ENCODE data around the gene ELAVL1.

GRCh38 chr19:7970716-7971448, 34.6 kb downstream of the ELAVL1 start:
- TF ChIP-seq CTCF (IDR thresholded peaks at IDR 0.05) (peak in 5 of 6 experiments; percentile 49 to 71 (median 57)), POLR2A (IDR thresholded peaks at IDR 0.05) (no peak)
